HG03039 (cell line): ENCODE measurements around the gene ARHGEF40.

Source experiments
- ATAC-seq: cut with Tn5 transposase; IDR thresholded peaks from one replicate; pipeline ENCODE4 v1.9.1; 2021; ENCODE audit warnings: mild to moderate bottlenecking, moderate library complexity; ENCODE audit not compliant: unreplicated experiment

ARHGEF40 gene

GRCh38 chr14:21078726-21079125 is 8.6 kb downstream of the ARHGEF40 start:
- no peak for ATAC-seq

- no peak for ATAC-seq
Measured at GRCh38 chr14:21081521-21082142, 11.5 kb downstream of the ARHGEF40 start.

- ATAC-seq: no peak
Measured at GRCh38 chr14:21083565-21084325, 13.6 kb downstream of the ARHGEF40 start.

GRCh38 chr14:21084396-21084795 is 14.3 kb downstream of the ARHGEF40 start:
- ATAC-seq: no peak

GRCh38 chr14:21084998-21085853 is 15.1 kb downstream of the ARHGEF40 start:
- no peak for ATAC-seq

- ATAC-seq: no peak
Measured at GRCh38 chr14:21086908-21087293, 16.8 kb downstream of the ARHGEF40 start.

- no peak for ATAC-seq
Measured at GRCh38 chr14:21087294-21088091, 17.4 kb downstream of the ARHGEF40 start.

GRCh38 chr14:21088687-21089086 is 18.6 kb downstream of the ARHGEF40 start:
- ATAC-seq: no peak

GRCh38 chr14:21089271-21089670 is 19.2 kb downstream of the ARHGEF40 start:
- ATAC-seq: no peak

GRCh38 chr14:21089877-21090193 is 19.7 kb downstream of the ARHGEF40 start:
- no peak for ATAC-seq

GRCh38 chr14:21090194-21090939 is 20.3 kb downstream of the ARHGEF40 start:
- no peak for ATAC-seq

GRCh38 chr14:21090940-21091663 is 21.0 kb downstream of the ARHGEF40 start:
- ATAC-seq: no peak

- no peak for ATAC-seq
Measured at GRCh38 chr14:21091821-21092272, 21.7 kb downstream of the ARHGEF40 start.

GRCh38 chr14:21092273-21093011 is 22.3 kb downstream of the ARHGEF40 start:
- ATAC-seq: peak; percentile 67

GRCh38 chr14:21093018-21093417 is 22.9 kb downstream of the ARHGEF40 start:
- no peak for ATAC-seq

GRCh38 chr14:21093769-21094681 is 23.9 kb downstream of the ARHGEF40 start:
- ATAC-seq: no peak

- ATAC-seq: no peak
Measured at GRCh38 chr14:21095430-21096205, 25.5 kb downstream of the ARHGEF40 start.
